HG03571 (cell line): ENCODE measurements around the gene CDK1.

Experiments used
- ATAC-seq: cut with Tn5 transposase; IDR thresholded peaks from one replicate; pipeline ENCODE4 v1.9.1; 2021; ENCODE audit not compliant: unreplicated experiment

Gene CDK1

DNA sequence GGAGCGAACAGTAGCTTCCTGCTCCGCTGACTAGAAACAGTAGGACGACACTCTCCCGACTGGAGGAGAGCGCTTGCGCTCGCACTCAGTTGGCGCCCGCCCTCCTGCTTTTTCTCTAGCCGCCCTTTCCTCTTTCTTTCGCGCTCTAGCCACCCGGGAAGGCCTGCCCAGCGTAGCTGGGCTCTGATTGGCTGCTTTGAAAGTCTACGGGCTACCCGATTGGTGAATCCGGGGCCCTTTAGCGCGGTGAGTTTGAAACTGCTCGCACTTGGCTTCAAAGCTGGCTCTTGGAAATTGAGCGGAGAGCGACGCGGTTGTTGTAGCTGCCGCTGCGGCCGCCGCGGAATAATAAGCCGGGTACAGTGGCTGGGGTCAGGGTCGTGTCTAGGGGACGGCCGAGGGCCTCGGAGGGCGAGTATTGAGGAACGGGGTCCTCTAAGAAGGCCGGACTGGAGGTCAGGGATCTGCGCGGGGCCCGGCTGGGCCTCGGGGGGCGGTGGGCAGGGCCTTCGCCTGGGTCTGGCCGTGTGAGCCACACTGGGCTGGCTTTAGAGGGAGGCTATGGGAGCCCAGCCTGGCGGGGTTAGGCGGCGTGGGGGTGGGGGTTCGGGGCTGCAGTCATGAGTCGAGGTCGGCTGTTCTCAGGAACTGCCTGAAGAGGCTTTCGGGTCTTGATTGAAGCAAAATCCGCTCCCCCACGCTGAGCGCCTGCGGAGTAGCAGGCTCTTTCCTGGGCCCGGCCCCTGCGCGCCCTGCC is at the start of gene CDK1:
CDK1 (plus strand) TSS at position 265 of the 757 bp plus-strand sequence. CDS start 1,688 bp downstream, outside the sequence.
- ATAC-seq: peak; percentile 97

DNA sequence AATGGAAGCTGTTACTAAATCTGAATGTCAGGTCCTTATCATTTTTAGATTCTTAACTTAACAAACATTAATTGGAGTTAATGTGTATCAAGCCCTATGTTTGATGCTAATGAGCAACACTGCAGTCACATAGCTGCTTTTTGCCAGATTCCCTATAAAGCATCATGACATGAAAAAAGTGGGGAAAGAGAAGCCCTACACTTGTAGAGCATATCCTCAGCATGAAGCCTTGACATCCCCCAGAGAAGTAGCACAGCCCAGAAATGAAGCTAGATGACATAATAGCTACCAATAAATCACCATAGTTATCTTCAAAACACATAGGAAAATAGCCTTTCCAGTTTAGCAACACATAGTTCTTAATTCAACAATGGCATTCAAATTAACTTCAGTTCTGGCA is 49.2 kb upstream of the CDK1 start:
- no peak for ATAC-seq

DNA sequence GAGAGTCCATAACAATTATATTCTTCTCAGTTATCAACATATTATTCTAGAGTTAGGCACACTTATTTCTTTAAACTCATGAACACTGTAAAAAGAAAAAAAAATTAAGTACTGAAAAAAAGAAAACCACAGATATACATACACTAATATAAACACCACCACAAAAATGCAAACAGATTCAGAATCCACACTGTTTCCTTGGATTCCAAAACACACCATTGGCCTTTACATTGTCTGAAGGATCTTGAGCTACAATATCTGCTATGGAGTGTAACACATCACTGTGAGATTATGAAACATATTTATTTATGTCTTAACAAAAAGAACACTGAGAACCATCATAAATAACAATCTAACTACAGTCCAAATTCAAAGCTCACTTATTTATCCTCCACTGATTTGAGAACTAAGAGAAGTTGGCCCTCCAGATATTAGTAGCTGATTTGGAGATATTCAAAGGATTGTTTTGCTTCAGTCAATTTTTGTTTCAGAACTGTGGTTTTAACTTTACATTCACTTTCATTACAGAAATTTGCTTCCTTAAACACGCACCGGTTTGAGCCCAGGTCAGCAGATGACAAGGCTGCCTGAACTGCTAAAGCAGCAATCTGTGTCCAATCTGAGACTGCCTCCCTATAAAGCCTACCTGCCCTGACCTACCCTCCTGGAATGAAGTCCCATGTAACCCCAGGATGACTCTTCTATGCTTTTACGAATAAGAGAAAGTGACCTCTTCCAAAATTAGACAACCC is 47.0 kb upstream of the CDK1 start:
- ATAC-seq: peak; percentile 82

DNA sequence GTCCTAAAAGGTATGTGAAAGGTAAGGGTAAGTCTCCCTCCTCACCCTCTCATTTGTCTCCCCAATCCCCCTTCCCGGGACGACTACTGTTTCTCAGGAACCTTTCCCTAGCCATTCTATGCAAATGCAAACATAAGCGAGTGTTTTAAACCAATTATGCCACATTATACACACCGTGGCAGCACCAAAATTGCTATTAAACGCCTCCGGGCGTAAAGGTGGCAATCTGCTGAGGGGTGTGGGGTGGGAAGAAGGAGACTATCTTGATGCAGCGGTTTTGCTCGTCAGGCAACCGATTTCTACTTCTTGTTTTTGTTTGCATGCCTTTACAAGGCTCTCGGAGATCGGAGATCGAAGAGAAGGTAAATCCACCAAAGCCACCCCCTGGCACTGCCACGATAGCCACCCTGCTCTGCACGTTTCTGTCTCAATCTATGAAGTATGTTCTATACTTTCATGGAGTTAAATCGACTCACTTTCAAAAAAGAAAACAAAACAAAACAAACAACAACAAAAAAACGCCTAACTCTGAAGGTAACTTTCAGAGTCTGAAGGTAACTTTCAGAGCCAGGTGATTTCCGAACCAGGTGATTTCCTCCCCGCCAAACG is 46.0 kb upstream of the CDK1 start:
- ATAC-seq: no peak

DNA sequence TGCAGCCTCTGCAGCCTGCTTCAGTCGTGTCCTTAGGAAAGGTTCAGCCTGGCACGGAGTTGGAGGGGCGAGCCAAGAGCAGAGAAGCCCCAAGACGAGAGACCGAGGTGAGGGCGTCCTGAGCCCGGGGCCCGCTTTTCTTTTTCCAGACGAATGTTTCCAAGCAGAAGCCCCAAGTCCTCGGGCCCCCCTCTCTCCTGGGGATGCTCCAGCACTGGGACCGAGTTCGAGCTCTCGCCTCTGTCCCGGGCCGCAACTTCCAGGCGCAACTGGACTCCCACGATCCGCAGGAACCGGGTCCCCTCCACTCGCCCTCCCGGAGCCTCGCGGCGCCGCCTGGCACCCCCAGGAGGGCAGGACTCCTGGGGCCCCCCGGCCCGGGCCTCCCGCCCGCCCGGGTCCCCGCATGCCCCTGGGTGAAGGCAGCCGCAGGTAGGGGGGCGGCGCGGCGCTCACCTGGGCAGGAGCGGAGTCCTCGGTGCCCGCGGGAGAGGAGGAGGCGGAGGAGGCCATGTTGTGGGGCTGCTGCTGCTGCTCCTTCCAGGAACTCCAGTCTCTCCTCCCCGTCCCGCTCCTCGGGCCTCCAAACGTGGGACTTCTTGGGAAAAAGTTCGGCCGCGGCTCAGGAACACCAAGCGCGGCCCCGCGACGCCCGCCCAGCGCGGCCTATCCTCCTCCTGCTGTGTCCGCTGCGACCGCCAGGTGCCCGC is 45.3 kb upstream of the CDK1 start:
- peak; percentile 58 for ATAC-seq

DNA sequence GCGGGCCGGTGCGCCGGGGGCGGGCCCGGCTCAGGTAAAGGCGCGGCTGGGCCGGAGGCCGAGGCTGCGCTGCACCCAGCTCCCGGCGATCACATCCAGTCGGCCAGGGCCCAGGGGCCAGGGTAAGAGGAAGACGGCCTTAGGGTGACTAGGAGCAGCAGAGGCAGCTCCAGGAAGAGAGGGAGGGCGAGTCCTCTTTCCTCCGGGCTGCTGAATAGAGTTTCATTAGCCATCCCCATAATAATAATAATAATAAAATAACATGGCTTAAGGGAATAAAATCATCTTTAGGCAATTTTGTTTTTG is 44.8 kb upstream of the CDK1 start:
- ATAC-seq: no peak

DNA sequence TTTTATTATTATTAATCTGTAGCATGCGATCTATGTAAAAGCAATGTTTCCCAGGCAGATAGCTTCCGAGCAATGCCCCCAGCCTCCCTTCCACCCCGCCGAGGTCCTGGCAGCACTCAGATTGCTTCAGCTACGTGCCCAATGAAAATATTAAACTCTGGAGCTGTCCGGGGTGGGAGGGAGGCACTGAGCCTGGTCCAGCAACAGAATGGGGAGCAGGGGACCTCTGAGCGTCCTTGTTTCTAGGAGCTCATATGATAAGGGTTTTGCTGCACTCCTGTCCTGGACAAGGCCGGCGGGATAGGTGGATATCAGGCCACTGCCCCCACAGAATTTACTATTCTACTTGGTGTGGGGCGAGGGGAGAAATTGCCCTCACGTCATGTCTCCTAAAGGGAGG is 44.5 kb upstream of the CDK1 start:
- ATAC-seq: no peak

DNA sequence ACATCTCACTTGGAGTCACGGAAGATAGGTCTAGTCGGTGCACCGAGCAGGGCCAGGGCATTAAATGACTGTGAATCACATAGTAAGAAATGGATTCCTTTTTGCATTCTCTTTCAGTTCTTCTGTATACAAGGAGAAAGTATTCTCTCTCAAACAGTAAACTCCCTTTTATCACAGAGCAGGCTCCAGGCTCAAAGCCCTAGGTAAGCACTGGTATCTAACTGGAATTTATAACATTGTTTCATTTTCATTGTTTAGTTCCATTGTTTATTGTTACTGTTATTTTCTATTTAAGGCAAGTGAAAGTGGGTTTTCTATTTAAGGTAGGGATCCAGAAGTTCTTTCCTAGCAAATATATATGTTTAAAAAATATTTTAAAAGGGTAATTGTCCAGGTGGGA is 44.1 kb upstream of the CDK1 start:
- no peak for ATAC-seq

DNA sequence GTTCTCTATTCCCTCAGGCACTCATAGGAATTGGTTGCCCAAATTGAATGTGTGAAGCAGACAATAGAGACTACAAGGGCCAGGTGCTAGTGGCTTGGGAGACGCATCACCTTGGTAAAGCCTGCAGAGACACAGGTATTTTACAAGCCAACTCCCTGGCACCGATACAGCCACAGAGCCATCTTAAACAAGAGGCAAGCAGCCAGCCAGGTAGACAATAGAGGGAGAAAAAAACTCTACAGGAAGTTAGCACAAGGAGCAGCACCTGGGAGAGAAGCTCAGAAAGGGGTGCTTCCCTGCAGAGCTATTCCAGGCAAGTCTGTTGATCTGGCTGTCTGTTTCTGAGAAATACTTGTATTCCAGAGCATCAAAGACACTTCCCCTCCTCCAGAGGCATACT is 43.0 kb upstream of the CDK1 start:
- ATAC-seq: no peak

DNA sequence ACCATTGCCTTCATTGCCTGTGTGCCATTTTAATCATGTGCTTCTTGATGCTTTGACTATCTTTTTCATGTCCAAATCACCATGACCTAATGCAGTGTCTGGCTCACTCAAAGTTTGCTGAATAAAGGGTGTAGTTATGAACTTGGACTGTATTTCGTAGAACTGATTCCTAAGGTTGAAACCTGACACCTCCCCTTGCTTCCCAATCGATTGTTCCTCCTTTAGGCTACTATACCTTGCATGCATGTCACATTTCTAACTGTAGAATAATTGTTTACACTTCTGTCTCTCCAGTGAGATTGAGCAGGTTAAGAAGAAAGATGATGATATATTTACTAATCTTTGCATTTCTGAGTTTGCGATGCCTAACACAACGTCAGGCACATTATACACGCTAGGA is 41.0 kb upstream of the CDK1 start:
- ATAC-seq: no peak

DNA sequence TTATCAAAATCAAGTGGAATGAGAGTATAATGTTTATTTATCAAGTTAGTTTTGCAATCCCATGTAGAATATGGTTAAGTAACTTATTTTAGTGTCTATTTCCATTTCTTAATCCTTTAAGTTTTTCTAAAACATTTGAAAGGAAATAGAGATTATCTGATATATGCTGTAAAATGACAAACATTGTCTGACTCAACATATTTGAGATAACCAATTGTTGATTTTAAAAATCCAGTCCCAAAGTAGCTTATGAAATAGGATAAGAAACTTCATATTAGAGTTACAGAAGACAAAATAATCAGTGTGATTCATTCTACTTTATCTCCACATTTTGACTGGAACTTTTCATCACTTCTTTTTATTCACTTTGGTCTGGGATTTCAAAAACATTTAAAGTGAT is 38.7 kb upstream of the CDK1 start:
- ATAC-seq: no peak

DNA sequence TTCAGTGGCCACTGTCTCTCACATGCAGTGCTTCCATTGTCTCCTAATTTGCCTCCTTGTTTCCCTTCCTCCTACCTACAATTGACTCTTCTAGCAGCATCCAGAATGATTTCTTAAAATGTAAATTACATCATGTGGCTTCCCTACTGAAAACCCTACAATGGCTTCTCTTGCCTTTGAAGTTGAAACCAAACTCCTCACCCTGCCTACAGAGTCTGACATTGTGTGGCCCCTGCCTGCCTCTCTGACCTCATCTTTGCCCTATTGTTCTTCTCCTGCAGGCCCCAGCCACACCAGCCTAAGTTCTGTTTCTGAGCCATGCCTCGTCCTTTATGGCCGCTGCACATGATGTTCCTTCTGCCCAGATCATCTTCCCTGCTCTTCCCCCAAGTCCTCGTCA is 35.8 kb upstream of the CDK1 start:
- no peak for ATAC-seq

DNA sequence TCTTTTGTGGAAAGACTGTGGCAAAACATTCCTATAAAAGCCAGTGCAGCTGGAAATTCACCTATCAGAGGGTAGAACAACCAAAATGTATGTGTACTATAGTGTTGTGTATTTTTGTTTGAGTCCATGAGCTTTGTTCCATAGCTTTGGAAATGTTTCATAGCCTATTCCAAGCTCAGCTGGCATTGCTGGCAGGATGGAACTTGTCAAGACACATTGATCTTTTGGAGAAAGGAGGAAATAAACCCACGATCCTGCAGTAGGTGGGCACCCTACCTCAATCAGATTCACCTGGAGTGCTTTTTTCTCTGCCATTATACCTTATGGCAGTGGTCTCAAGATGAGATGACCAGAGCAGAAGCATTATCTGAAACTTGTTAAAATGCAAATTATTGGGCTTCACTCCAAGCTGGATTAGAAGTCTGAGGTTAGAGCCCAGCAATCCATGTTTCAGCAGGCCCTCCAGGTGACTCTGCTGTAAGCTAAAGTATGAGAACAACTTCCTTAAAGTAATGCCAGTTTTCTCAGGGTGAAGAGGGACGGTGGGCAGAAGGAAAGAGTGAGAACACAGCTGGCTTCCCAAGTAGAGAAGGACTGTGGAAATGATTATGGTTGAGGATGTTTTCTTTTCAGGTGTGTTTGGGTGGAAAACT is 30.3 kb upstream of the CDK1 start:
- ATAC-seq: no peak

DNA sequence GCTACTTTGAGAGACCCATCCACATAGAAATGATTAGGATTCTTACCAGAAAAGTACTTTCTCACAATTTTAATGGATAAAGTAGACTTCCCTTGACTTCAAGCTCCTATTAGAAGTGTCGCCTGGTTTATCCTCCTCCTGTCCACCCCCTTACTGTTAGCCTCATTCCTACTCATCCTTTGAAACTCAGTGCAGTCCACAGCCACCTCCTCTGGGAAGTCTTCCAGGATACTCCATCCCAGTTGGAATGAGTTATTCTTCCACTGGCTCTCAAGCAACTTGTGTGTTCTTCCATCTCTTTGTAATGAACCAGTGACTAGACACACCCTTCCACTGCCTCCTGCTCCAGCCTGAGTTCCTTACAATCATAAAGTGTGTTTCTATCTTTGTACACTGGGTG is 25.1 kb upstream of the CDK1 start:
- ATAC-seq: no peak

DNA sequence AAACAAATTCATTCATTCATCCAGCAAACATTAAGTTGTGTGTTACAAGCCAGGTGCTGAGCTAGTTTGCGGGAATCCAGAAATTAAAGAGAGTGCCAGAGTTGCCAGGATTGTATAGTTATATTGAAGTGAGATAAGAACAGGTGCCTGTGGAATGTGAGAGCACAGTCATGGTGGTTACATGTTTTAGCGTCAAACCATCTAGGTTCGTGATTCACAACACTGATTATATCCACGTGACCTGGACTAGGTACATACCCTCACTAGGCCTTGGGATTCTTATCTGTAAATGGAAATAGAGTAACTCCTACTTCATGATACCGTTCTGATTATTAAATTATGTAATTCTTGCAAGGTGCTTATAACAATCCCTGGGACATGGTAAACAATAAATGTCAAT is 24.5 kb upstream of the CDK1 start:
- ATAC-seq: no peak

DNA sequence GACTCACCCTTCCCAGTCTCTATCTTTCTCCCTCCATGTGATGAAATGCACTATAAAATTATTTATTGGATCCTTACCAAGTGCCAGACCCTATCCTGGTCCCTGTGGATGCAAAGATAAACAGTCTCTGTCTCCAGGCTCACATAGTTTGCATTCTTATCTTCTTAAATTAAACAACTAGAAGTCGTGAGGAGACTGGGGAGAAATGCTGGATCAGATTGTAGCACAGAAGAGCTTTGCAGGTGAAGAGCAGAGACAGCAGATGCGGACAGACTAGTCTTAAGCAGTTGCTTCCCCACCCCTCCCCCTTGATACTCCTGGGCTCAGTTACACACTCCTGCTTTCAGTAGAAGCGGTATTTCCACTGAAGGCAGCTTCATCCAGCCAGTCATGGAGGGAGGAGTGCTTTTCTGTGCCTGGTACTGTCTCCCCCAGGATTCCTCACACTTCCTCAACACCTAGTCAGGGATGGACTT is 20.8 kb upstream of the CDK1 start:
- no peak for ATAC-seq

DNA sequence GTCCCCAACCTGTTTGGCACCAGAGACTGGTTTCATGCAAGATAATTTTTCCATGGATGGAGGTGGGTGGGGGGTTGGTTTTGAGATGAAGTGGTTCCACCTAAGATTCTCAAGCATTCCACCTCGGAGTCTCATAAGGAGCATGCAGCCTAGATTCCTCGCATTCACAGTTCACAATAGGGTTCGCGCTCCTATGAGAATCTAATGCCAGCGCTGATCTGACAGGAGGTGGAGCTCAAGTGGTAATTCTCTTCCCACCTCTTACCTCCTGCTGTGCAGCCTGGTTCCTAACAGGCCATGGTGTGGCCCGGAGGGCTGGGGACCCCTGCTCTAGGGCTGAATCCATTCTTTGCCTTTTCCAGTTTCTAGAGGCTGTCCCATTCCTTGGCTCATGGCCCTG is 19.1 kb upstream of the CDK1 start:
- no peak for ATAC-seq

DNA sequence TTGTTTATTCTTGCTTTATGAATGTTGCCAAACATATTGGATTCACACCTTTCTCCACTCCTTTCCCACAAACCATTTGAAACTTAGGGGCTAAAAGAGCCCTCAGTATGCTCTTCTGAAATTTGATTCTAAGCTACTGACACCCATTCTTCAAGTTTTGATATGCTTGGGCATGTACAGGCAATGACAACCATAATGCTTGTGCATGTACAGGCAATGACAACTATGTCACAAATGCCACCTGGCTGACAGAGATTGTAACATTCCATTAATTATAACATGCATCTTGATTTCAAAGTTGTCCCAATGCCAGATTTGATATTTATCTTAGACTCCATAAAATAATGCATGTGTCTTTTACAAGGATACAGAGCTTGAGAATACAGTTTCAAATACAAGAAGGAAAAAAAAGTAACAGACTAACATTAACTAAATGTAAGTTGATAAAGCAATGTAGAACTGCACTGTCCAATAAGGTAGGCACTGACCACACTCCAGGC is 17.5 kb upstream of the CDK1 start:
- no peak for ATAC-seq

DNA sequence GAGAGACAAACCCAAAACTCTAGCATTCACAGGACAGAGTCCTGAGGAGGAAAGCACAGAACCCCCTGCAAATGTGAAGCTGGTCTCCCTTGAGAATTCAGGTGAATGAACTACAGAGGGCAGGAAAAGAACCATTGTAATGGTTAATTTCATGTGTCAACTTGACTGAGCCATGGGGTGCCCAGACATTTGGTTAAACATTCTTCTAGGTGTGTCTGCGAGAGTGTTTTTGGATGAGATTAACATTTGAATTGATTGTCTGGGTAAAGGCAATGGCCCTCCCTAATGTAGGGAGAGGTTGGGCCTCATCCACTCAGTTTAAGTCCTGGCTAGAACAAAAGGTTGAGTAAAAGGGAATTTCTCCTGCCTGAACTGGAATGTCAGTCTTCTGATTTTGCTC is 15.7 kb upstream of the CDK1 start:
- no peak for ATAC-seq

DNA sequence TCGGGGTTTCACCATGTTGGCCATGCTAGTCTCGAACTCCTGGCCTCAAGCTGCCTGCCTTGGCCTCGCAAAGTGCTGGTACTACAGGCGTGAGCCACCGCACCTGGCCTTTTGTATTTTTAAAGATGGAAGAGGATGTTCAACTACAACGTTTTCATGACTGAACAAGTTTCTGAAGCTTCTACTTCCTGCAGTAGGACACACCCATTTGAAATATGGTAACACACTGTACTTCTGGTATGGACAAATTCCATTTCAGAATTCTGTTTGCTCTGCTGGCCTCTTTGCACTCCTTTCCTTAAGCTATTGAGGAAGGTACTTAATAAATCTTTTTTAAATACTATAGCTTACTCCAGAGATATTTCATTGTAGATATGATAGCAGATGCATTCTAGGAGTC is 10.9 kb upstream of the CDK1 start:
- ATAC-seq: no peak

DNA sequence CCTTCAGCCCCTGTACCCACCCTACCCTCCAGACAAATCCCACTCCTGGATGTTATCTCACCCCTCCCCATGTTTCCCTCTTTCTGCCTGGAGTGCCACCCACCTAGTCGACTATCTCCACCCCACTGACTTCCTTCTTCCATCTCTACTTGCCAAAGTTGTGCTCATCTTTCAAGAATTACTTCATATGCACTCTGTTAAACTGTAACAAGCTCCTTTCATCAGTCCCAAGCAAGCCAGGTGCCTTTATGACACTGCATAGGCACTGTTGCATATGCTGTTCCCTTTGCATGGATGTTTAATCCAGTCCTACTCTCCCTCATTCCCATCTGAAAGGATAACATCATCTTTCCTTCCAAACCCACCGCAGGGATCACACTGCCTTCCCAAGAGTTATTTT is 8.9 kb upstream of the CDK1 start:
- no peak for ATAC-seq
